Measurements from ENCODE around the gene GID8. TPM values are rescaled to one million over a fixed set of nuclear protein-coding genes. Genes with fewer than 3 reads are reported as not detected.

The GID8 gene
- total and polyA plus RNA-seq, 2 experiments from 2014 or later: 17.6 to 31.0 TPM

GRCh38 chr20:62977613-62978560 lies 39.9 kb downstream of the GID8 start:
- no peaks in the 10 kb centered on the region for H3K9me3 ChIP-seq (ENCODE audit: low read depth)
- H3K27ac ChIP-seq: no peak overlapping the region
- WGBS, 2 experiments (ENCODE audit: low coverage in 1 of 2, low lambda C conversion rate in 2 of 2, missing lambda C conversion rate in 2 of 2): 61% methylated on average over 36 to 38 of the region's 38 CpGs
- no peaks in the 10 kb centered on the region for H3K4me1 ChIP-seq (ENCODE audit: insufficient read depth)
- no peaks in the 10 kb centered on the region for H3K36me3 ChIP-seq (ENCODE audit: low read depth)
- H3K4me2 ChIP-seq (ENCODE audit: unreplicated experiment): no peak overlapping the region
- no peak for DNase-seq
- no peaks in the 10 kb centered on the region for H3K9me2 ChIP-seq (ENCODE audit: insufficient read depth)
- in situ Hi-C loops (cut with MboI): no loop called here
- no peak overlapping the region for H2AFZ ChIP-seq
- H3K9ac ChIP-seq: no peak overlapping the region
- TF ChIP-seq EZH2phosphoT487 (IDR thresholded peaks at IDR 0.05; ENCODE audit: insufficient read depth, low read depth) (no peak), EZH2 (IDR thresholded peaks at IDR 0.05; ENCODE audit: insufficient read depth, poor library complexity, severe bottlenecking) (no peak)
- H3K79me2 ChIP-seq (ENCODE audit: insufficient read depth): no peaks in the 10 kb centered on the region
- peaks cover 51% of the 10 kb centered on the region for H3K27me3 ChIP-seq (replicated peaks; ENCODE audit: insufficient read depth)
- H3K4me3 ChIP-seq: no peak overlapping the region
- no peaks in the 10 kb centered on the region for H4K20me1 ChIP-seq (ENCODE audit: insufficient read depth)
- no peaks in the 10 kb centered on the region for H3F3A ChIP-seq (ENCODE audit: insufficient read depth)

GRCh38 chr20:62978561-62978943 lies 40.6 kb downstream of the GID8 start:
- H3F3A ChIP-seq (ENCODE audit: insufficient read depth): no peaks in the 10 kb centered on the region
- H3K9me2 ChIP-seq (ENCODE audit: insufficient read depth): no peaks in the 10 kb centered on the region
- no peaks in the 10 kb centered on the region for H3K79me2 ChIP-seq (ENCODE audit: insufficient read depth)
- in situ Hi-C loops (cut with MboI): no loop called here
- H3K4me1 ChIP-seq (ENCODE audit: insufficient read depth): no peaks in the 10 kb centered on the region
- 36 to 44% methylated on average over 11 to 12 of the region's 13 CpGs for WGBS, 2 experiments (ENCODE audit: low coverage in 1 of 2, low lambda C conversion rate in 2 of 2, missing lambda C conversion rate in 2 of 2)
- H4K20me1 ChIP-seq (ENCODE audit: insufficient read depth): no peaks in the 10 kb centered on the region
- TF ChIP-seq EZH2phosphoT487 (IDR thresholded peaks at IDR 0.05; ENCODE audit: insufficient read depth, low read depth): no peak
- TF ChIP-seq EZH2 (IDR thresholded peaks at IDR 0.05; ENCODE audit: insufficient read depth, poor library complexity, severe bottlenecking): no peak
- H3K27me3 ChIP-seq (replicated peaks; ENCODE audit: insufficient read depth): peaks cover 48% of the 10 kb centered on the region
- H3K9me3 ChIP-seq (ENCODE audit: low read depth): no peaks in the 10 kb centered on the region
- H2AFZ ChIP-seq: no peak overlapping the region
- H3K4me2 ChIP-seq (ENCODE audit: unreplicated experiment): no peak overlapping the region
- no peak for DNase-seq
- no peaks in the 10 kb centered on the region for H3K36me3 ChIP-seq (ENCODE audit: low read depth)
- no peak overlapping the region for H3K4me3 ChIP-seq
- no peak overlapping the region for H3K9ac ChIP-seq
- H3K27ac ChIP-seq: no peak overlapping the region

DNA sequence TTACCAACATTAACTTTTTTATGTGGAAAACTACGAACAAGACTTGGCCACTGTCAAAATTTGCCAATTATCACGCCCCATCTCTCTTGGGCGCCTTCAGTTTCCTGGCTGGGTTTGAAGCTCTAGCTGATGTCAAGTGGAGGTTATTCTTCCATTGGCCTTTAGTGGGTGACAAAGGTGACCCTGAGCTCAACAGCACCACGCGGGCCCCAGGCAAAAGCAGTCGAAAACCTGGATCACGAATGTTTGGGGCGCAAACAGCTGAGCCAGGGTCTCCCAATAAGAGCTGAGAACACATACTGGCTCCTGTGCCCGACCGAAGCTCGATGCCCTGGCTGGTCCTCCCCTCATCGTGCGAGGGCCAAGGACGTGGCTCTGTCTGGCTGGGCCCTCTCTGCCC lies 41.4 kb downstream of the GID8 start:
- no peaks in the 10 kb centered on the region for H3K9me2 ChIP-seq (ENCODE audit: insufficient read depth)
- H3K9ac ChIP-seq: no peak overlapping the region
- DNase-seq: no peak
- 68% methylated on average over 14 of the region's 14 CpGs for WGBS, 2 experiments (ENCODE audit: low coverage in 1 of 2, low lambda C conversion rate in 2 of 2, missing lambda C conversion rate in 2 of 2)
- H3K27me3 ChIP-seq (replicated peaks; ENCODE audit: insufficient read depth): peaks cover 40% of the 10 kb centered on the region
- H3K4me3 ChIP-seq: no peak overlapping the region
- H4K20me1 ChIP-seq (ENCODE audit: insufficient read depth): no peaks in the 10 kb centered on the region
- H3K9me3 ChIP-seq (ENCODE audit: low read depth): no peaks in the 10 kb centered on the region
- H2AFZ ChIP-seq: no peak overlapping the region
- no peaks in the 10 kb centered on the region for H3F3A ChIP-seq (ENCODE audit: insufficient read depth)
- in situ Hi-C loops (cut with MboI): no loop called here
- no peaks in the 10 kb centered on the region for H3K36me3 ChIP-seq (ENCODE audit: low read depth)
- TF ChIP-seq EZH2 (IDR thresholded peaks at IDR 0.05; ENCODE audit: insufficient read depth, poor library complexity, severe bottlenecking): no peak
- TF ChIP-seq EZH2phosphoT487 (IDR thresholded peaks at IDR 0.05; ENCODE audit: insufficient read depth, low read depth): no peak
- no peaks in the 10 kb centered on the region for H3K4me1 ChIP-seq (ENCODE audit: insufficient read depth)
- no peaks in the 10 kb centered on the region for H3K79me2 ChIP-seq (ENCODE audit: insufficient read depth)
- H3K4me2 ChIP-seq (ENCODE audit: unreplicated experiment): no peak overlapping the region
- no peak overlapping the region for H3K27ac ChIP-seq

DNA sequence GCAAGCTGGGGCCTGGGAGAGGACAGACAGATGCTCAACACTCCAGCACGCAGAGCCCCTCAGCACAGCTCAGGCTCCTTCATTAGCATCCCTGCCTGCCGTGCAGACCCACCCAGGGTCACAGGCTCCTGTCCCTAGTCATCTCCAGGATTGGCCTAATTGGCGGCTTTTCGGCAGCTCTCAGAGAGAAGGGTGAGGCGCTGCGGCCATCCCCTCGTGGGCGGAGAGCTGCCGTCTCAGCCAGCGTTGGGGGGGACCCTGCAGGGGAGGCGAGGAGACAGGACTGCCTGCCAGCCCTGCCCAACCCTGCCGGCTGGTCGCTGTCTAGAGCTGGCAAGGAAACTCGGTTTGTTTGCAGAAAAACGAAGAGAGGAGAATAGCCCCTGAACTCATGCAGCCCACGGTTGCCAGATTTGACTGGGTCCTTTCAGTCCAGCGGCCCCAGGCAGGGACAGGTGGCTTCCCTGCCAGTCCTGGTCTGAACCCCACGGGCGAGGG lies 42.0 kb downstream of the GID8 start:
- no peak overlapping the region for H3K4me3 ChIP-seq
- H3K4me2 ChIP-seq (ENCODE audit: unreplicated experiment): no peak overlapping the region
- H3K9me2 ChIP-seq (ENCODE audit: insufficient read depth): no peaks in the 10 kb centered on the region
- no peak for DNase-seq
- no peaks in the 10 kb centered on the region for H3K9me3 ChIP-seq (ENCODE audit: low read depth)
- no peaks in the 10 kb centered on the region for H3K4me1 ChIP-seq (ENCODE audit: insufficient read depth)
- no peaks in the 10 kb centered on the region for H3K79me2 ChIP-seq (ENCODE audit: insufficient read depth)
- 2 to 4% methylated on average over 18 to 19 of the region's 19 CpGs for WGBS, 2 experiments (ENCODE audit: low coverage in 1 of 2, low lambda C conversion rate in 2 of 2, missing lambda C conversion rate in 2 of 2)
- H2AFZ ChIP-seq: no peak overlapping the region
- in situ Hi-C loops (cut with MboI): no loop called here
- no peak overlapping the region for H3K27ac ChIP-seq
- TF ChIP-seq EZH2 (IDR thresholded peaks at IDR 0.05; ENCODE audit: insufficient read depth, poor library complexity, severe bottlenecking) (no peak), EZH2phosphoT487 (IDR thresholded peaks at IDR 0.05; ENCODE audit: insufficient read depth, low read depth) (no peak)
- peaks cover 37% of the 10 kb centered on the region for H3K27me3 ChIP-seq (replicated peaks; ENCODE audit: insufficient read depth)
- H3F3A ChIP-seq (ENCODE audit: insufficient read depth): no peaks in the 10 kb centered on the region
- H3K9ac ChIP-seq: no peak overlapping the region
- no peaks in the 10 kb centered on the region for H4K20me1 ChIP-seq (ENCODE audit: insufficient read depth)
- H3K36me3 ChIP-seq (ENCODE audit: low read depth): no peaks in the 10 kb centered on the region

All from GM23248 (cell line).